Cardiac muscle cell (in vitro differentiated cells and primary cell): ENCODE results near the gene LRSAM1. TPM values are rescaled to one million over a fixed set of nuclear protein-coding genes. Genes with fewer than 3 reads are reported as not detected.

Experiments
- DNase-seq, 2 donors: peaks; one replicate each; pipeline versions ENCODE4 v3.0.0 to v3.0.0-alpha.2; 2010 to 2017; ENCODE audit warnings: low read depth in 1 of 2, low spot score in 1 of 2
- H3K27ac ChIP-seq: fragments of 200-600 bp; sonication (generic); 2 replicates; pipeline ENCODE4 v1.5.1; 2016
- H3K27me3 ChIP-seq: fragments of 200-600 bp; sonication (generic); 2 replicates; pipeline ENCODE4 v1.6.0; 2016; ENCODE audit warnings: control low read depth
- H3K36me3 ChIP-seq: fragments of 200-600 bp; sonication (generic); 2 replicates; pipeline ENCODE4 v1.5.1; 2016; ENCODE audit warnings: control low read depth
- H3K4me1 ChIP-seq: fragments of 200-600 bp; sonication (generic); 2 replicates; pipeline ENCODE4 v1.8.1; 2017; ENCODE audit warnings: low read depth, mild to moderate bottlenecking, mixed run types
- H3K4me3 ChIP-seq: fragments of 200-600 bp; sonication (generic); 2 replicates; pipeline ENCODE4 v1.5.1; 2016; ENCODE audit warnings: mild to moderate bottlenecking
- H3K9me3 ChIP-seq: fragments of 200-600 bp; sonication (generic); 2 replicates; pipeline ENCODE4 v1.5.1; 2017; ENCODE audit warnings: low read depth, mild to moderate bottlenecking, control low read depth
- CTCF ChIP-seq: IDR thresholded peaks from 2 replicates; pipeline ENCODE4 v1.5.1; 2012; ENCODE audit warnings: low read depth, mild to moderate bottlenecking, low read length
- polyA plus RNA-seq: library from polyadenylated mRNA; unstranded; fragments of >200 nt; fragmentation: Nextera tagmentation; extraction: Ambion mirVana; gene quantifications from 2 replicates; pipeline ENCODE4 v1.2.1, GENCODE V29; 2016
- total RNA-seq: library from RNA; depleted of rRNA; stranded (reverse); fragments of >200 nt; gene quantifications from 2 replicates; pipeline ENCODE4 v1.2.3, GENCODE V29; 2016

Gene LRSAM1
- total and polyA plus RNA-seq, 2 experiments from 2014 or later: 39.4 to 39.7 TPM

- H3K4me1 ChIP-seq: no peaks in the 10 kb centered on the region
- TF ChIP-seq CTCF: no peak
- no peak overlapping the region for H3K4me3 ChIP-seq
Observed at GRCh38 chr9:127535396-127535795, 84.1 kb downstream of the LRSAM1 start.

GRCh38 chr9:127535834-127536233 lies 84.5 kb downstream of the LRSAM1 start:
- Histone ChIP-seq H3K4me3 (no peak overlapping the region), H3K27me3 (no peaks in the 10 kb centered on the region), H3K9me3 (no peaks in the 10 kb centered on the region), H3K27ac (no peak overlapping the region), H3K4me1 (no peaks in the 10 kb centered on the region), H3K36me3 (no peaks in the 10 kb centered on the region)
- DNase-seq: no peak
- no peak for TF ChIP-seq CTCF

More at GRCh38 chr9:127535396-127535795, 84.1 kb downstream of the LRSAM1 start:
- no peak for DNase-seq
- no peaks in the 10 kb centered on the region for H3K27me3 ChIP-seq
- H3K36me3 ChIP-seq: no peaks in the 10 kb centered on the region
- no peak overlapping the region for H3K27ac ChIP-seq
- H3K9me3 ChIP-seq: no peaks in the 10 kb centered on the region

- no peak for TF ChIP-seq CTCF
- H3K27me3 ChIP-seq: no peaks in the 10 kb centered on the region
- DNase-seq: no peak
- H3K27ac ChIP-seq: no peak overlapping the region
- no peak overlapping the region for H3K4me3 ChIP-seq
- no peaks in the 10 kb centered on the region for H3K9me3 ChIP-seq
- H3K4me1 ChIP-seq: no peaks in the 10 kb centered on the region
- no peaks in the 10 kb centered on the region for H3K36me3 ChIP-seq
Observed at GRCh38 chr9:127536499-127536898, 85.2 kb downstream of the LRSAM1 start.

- Histone ChIP-seq H3K4me1 (no peaks in the 10 kb centered on the region), H3K36me3 (no peaks in the 10 kb centered on the region), H3K4me3 (no peak overlapping the region), H3K9me3 (no peaks in the 10 kb centered on the region), H3K27ac (peak overlapping the region; percentile 9), H3K27me3 (no peaks in the 10 kb centered on the region)
- TF ChIP-seq CTCF: no peak
- peak in 1 of 2 donors; percentile 31 for DNase-seq
Observed at GRCh38 chr9:127537014-127537413, 85.7 kb downstream of the LRSAM1 start.

GRCh38 chr9:127537792-127538191 lies 86.5 kb downstream of the LRSAM1 start:
- no peak overlapping the region for H3K27ac ChIP-seq
- no peak for DNase-seq
- H3K27me3 ChIP-seq: no peaks in the 10 kb centered on the region
- TF ChIP-seq CTCF: peak; percentile 24
- no peak overlapping the region for H3K4me3 ChIP-seq
- no peaks in the 10 kb centered on the region for H3K9me3 ChIP-seq
- no peaks in the 10 kb centered on the region for H3K36me3 ChIP-seq
- peaks cover 3% of the 10 kb centered on the region for H3K4me1 ChIP-seq

GRCh38 chr9:127538849-127539258 lies 87.5 kb downstream of the LRSAM1 start:
- H3K27ac ChIP-seq: no peak overlapping the region
- H3K27me3 ChIP-seq: no peaks in the 10 kb centered on the region
- TF ChIP-seq CTCF: no peak
- DNase-seq: peak in 1 of 2 donors; percentile 52
- H3K9me3 ChIP-seq: no peaks in the 10 kb centered on the region
- H3K36me3 ChIP-seq: no peaks in the 10 kb centered on the region
- no peak overlapping the region for H3K4me3 ChIP-seq
- peaks cover 3% of the 10 kb centered on the region for H3K4me1 ChIP-seq
